ENCODE data around the gene MTIF3.

Gene MTIF3

DNA sequence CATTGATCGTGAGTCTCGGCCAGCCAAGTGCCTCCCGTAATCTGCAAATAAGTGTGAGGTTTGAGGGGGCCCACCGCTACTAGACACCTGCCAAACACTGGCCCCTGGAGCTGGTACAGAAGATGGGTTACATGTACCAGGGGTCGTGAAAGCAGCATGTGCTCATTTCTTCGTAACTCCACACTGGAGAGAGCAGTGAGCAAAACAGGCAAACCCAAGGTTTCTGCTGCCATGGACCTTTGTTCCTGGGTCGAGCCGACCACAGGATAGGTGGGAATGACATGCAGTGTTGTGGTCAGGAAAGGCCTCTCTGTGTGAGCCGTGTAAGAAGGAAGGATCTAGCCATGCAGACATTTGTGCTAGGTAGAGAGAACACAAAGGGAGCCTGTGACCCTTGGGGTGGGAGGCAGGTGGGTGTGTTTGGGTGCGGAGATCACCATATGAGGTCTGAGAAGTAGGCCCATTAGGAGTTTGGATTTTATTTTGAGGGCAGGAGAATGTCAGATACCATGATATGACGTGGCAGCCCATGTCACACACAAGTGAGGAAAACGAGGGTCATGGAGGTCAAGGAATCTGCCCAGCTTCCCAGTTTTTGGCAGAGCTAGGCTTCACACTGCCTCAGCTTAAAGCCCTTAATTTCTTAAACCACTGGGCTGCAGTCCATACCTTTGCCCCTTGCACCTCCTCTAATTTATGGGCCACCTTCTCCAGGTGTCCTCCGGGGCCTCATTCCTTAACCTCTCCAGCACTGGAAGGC lies 25.0 kb downstream of the MTIF3 start:
- TF ChIP-seq, protein P1, sequence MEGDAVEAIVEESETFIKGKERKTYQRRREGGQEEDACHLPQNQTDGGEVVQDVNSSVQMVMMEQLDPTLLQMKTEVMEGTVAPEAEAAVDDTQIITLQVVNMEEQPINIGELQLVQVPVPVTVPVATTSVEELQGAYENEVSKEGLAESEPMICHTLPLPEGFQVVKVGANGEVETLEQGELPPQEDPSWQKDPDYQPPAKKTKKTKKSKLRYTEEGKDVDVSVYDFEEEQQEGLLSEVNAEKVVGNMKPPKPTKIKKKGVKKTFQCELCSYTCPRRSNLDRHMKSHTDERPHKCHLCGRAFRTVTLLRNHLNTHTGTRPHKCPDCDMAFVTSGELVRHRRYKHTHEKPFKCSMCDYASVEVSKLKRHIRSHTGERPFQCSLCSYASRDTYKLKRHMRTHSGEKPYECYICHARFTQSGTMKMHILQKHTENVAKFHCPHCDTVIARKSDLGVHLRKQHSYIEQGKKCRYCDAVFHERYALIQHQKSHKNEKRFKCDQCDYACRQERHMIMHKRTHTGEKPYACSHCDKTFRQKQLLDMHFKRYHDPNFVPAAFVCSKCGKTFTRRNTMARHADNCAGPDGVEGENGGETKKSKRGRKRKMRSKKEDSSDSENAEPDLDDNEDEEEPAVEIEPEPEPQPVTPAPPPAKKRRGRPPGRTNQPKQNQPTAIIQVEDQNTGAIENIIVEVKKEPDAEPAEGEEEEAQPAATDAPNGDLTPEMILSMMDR (IDR thresholded peaks at IDR 0.05; ENCODE audit: extremely low read depth, missing control alignments), result no peak
- peak; percentile 20 for DNase-seq (ENCODE audit: low spot score)

DNA sequence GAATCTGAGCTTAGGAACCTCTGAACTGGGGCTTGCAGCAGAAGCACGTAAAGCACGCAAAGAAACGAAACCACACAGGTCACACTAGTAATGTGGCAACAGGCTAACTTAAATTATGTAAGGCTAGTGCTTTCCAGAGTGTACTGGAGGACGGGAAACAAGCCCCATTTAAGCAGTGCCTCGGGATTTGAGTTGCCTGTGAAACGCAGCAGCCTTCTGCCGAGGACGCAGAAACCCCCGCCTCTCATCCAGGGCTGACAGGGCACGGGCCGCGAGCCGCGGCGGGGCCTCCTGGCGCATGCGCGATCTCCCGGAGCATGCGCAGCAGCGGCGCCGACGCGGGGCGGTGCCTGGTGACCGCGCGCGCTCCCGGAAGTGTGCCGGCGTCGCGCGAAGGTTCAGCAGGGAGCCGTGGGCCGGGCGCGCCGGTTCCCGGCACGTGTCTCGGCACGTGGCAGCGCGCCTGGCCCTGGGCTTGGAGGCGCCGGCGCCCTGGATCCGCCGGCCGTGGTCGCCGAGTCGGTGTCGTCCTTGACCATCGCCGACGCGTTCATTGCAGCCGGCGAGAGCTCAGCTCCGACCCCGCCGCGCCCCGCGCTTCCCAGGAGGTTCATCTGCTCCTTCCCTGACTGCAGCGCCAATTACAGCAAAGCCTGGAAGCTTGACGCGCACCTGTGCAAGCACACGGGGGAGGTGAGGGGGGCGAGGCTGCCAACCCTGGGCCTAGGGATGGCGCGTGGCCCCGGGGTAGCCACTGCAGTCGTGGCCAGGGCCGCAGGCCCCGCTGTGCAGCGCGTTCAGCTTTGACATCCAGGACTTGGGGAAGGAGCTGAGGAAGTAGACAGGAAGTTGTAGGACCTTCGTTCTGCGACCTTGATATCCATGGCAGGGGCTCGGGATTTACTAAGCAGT lies 25.9 kb downstream of the MTIF3 start, which contains the start of gene GTF3A:
GTF3A (plus strand) TSS at position 374 of the 912 bp plus-strand sequence.
- TF ChIP-seq, protein P1 (IDR thresholded peaks at IDR 0.05; ENCODE audit: extremely low read depth, missing control alignments), result no peak
- DNase-seq (ENCODE audit: low spot score), result peak; percentile 97

DNA sequence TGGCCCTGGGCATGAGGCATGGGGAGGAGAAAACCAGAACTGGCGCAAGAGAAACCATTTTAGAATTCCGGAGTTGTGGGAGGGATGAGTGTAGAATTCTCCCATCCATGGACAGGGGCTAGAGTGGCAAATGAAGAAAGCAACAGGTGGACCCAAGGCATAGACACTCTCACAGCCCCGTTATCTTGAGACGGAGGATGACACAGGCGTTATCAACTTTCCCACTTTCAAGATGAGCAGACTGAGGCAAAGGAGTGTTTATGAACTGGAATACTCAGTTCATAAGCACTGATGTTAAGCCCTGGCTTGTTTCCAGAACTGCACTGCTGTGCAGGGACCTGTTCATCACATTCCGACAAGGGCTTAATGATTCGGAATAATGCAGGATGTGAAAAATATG lies 27.0 kb downstream of the MTIF3 start:
- TF ChIP-seq, protein P1 (IDR thresholded peaks at IDR 0.05; ENCODE audit: extremely low read depth, missing control alignments), result no peak
- no peak for DNase-seq (ENCODE audit: low spot score)

DNA sequence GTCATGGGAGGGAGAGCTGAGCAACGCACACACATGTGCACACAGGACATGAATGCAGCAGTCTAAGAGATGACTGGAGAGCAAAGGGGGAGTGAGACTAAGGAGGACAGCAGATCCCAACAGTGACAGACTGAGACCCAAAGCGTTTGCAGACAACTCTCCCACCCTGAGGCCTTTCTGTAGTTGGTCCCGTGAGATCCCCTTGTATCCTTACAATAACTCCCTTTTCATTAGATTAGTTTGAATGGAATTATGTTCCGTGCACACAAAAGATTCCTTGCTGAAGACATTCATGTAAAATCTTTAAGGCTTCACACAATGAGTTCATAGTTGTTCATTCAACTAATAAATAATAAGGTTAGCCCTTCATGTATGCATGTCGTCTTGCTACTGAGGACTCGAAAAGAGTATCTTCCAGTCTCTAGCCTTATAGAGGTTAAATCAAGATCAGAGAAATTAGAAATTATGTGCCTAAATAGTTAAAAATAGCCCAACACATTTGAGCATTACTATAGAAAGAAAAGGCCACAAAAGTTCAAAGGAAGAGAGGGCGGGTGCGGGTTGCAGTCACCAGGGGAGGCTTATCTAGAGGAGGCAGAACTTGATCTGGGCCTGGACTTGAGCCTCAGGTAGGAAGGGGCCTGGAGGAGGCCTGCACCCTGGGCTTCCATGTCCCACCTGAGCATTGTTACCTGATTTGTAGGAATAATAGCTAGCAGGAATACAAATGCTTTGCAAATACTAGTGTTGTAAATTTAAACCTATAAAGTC lies 29.1 kb downstream of the MTIF3 start:
- TF ChIP-seq, protein P1 (IDR thresholded peaks at IDR 0.05; ENCODE audit: extremely low read depth, missing control alignments), result no peak

DNA sequence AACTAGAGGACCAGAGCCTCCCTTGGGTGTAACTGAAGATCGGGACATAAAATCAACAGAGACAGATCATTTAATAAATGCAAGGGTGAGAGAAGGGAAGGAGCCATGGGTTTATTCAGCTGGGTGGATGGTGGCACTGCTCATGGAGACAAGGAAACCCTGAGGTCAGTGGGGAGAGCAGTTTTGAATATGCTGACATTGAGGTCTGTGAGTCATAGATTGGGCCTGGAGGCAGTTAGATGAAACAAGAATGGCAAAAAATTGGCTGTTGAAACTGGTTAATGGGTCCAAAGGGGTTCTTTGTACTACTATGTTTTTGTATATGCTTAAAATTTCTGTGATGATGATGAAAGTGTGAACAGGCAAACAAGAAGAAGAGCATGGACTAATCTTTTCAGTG lies 31.0 kb downstream of the MTIF3 start:
- DNase-seq (ENCODE audit: low spot score), result no peak
- TF ChIP-seq, protein P1 (IDR thresholded peaks at IDR 0.05; ENCODE audit: extremely low read depth, missing control alignments), result no peak

More for the DNA sequence above, 29.1 kb downstream of the MTIF3 start:
- DNase-seq (ENCODE audit: low spot score), result no peak

DNA sequence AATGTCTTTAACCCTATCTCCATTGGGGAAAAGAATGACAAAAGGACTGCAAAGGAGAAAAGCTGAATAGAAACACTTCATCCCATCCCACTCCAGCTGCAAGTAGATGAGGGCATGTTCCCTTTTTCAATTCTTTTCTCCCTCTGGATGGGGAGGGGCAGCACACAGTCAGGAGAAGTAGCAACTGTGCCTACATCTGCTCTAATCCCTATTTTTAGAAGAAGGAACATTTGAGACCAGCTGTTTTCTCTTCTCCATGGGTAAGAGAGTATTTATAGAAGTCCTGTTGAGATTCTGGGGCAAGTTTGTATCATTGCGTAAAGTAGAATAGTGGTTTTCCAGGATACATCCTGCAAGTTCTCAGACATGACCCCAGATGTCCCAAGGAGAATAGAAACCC lies 35.2 kb downstream of the MTIF3 start:
- TF ChIP-seq, protein P1 (IDR thresholded peaks at IDR 0.05; ENCODE audit: extremely low read depth, missing control alignments), result no peak
- no peak for DNase-seq (ENCODE audit: low spot score)
